Suppressor macrophage treated with lipopolysaccharide for 4 hours (primary cell): ENCODE measurements around the gene SRGAP1.
"Not testable (repeated sequence)": the region's sequence is repeated elsewhere in the genome, so short reads cannot be mapped to it uniquely, and the experiment has no call there.

Experiments used
- DNase-seq: peaks from one replicate; pipeline ENCODE4 v3.0.0-alpha.2; 2020

The SRGAP1 gene

DNA sequence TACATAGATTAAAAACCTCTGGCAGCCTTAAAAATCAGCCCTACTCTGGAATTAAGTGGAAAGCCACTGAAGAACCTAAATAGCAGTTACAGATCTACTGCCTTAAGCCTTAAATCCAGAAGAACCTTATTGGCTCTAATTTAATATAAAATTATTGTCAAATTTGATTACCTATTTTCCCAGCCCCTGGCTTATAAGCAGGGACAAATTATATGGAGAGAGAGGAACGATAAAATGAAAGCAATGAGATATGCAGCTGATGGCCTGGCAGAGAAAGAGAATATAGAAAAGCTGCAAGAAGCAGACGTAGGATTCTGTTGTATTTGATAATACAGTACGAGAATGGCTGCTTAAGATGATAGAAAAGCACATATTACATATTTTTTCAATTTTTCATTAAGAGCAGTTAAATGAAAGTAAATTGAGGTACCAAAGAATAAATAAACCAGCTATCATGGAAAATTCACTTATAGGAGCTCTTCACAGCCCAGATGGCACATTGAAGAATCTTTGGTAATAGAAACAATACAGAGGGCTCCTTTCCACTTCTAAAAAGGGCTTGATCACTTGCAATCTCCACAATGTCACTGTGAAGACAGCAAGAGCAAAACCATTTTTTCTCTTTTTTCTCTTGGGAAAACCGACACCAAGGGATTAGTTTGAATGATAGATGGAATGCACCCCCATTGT, 248.2 kb downstream of the SRGAP1 start:
- no peak for DNase-seq

DNA sequence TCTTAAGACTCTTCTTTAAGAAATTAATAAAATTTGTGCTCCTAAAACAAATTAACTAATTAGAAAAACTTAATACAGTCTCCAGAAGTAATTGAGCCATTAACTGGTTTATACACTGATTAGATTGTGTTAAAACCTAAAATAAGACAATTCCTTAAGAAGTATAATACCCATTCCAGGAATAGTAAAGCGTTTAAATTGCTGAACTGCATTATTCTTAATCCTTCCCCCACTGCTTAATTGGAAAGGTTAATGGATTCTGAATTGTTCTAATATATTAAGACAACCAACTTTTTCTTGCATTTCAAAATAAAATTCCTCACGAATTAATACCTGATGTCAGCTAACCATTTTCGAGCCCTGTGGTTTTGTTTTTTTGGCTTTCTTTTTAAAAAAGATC, 249.2 kb downstream of the SRGAP1 start:
- DNase-seq = no peak

DNA sequence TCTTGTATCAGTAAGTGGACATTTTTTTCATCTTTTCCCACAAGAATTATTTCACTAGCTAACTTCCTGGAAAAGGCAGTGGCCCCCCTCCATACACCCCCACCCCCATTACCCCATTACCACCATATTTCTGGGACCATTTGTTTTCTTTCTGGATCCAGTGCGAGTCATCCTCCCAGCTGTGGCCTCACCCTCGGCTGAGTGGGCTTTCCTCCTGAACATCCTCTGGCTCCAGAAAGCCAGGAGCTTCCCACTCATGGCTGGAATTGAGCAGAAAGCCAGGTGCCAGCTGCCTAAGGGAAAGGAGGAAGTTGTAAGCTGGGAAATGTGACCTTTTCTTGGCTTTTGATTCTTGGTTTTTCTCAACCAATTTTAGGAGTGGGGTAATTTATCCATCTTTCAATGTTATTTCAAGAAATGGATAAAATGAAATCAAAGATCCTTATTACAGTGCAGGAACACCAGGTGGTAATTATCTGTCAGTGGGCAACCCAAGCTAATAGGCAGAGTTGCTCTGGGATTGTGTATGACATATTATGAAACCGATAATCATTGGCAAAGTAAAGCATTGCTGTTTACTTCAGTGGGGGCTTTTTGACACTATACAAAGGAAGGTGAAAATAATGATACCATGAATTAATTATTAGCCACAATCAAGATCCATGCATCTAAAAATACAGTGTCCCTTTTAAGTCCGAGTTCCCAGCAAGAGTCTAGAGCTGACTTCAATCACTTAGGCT, 253.0 kb downstream of the SRGAP1 start:
- no peak for DNase-seq

DNA sequence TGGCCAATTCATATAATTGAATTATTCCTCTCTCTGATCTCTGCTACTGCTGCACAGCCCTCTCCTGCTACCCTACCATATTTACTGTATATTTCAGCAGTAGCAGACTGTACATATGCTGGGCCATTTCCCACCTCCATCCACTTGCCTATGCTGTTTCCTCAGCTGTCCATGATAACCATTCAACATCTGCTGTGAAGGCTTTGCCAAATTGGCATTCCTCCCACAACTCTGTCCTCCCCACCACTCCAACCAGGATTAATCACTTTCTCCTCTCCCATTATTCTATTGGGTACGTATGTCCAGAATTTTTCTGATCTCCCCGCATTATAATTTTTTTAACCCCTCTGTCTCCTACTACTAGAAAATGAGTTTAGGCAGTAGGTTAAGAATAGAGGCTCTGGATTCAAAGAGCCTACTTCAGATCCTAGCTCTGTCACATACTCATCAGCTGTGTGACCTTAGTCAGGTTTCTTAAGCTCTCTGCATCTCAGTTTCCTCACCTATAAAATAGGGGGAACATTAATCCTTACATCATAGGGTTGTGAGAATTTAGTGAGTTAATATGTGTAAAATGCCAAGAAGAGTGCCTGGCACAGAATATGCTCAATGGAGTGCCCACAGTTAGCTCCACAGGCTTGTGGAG, 254.3 kb downstream of the SRGAP1 start:
- no peak for DNase-seq

DNA sequence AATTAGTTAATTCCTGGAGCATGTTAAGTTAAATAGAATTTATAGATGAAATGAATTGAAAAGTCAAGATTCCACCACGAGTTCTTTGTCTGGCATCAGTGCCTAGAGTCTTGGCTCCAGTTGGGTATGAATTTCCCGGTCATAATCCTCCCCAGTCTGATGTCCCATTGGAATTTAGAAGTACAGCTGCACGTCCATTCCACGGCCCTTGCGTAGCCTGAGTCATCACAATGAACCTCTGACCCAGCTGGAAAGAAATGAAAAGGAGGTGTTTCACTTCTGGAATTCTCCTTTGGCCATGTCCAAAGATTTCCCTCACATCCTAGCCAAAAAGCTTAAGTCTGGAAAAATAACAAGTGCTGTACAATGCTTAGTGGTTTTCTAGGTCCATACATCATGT, 254.9 kb downstream of the SRGAP1 start:
- no peak for DNase-seq

DNA sequence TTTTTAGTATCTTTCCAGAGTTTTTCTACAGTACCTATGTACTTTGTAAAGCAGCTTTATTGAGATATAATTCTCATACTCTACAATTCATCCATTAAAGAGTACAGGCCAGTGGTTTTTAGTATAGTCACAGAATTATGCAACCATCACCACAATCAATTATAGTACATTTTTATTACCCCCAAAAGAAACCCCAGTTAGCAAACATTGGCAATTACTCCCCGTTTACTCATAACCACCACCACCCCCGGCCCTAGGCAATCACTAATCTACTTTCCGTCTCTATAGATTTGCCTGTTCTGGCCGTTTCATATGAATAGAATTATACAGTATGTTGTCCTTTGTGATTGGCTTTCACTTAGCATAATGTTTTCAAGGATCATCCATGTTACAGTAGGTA, 257.8 kb downstream of the SRGAP1 start:
- DNase-seq = no peak

DNA sequence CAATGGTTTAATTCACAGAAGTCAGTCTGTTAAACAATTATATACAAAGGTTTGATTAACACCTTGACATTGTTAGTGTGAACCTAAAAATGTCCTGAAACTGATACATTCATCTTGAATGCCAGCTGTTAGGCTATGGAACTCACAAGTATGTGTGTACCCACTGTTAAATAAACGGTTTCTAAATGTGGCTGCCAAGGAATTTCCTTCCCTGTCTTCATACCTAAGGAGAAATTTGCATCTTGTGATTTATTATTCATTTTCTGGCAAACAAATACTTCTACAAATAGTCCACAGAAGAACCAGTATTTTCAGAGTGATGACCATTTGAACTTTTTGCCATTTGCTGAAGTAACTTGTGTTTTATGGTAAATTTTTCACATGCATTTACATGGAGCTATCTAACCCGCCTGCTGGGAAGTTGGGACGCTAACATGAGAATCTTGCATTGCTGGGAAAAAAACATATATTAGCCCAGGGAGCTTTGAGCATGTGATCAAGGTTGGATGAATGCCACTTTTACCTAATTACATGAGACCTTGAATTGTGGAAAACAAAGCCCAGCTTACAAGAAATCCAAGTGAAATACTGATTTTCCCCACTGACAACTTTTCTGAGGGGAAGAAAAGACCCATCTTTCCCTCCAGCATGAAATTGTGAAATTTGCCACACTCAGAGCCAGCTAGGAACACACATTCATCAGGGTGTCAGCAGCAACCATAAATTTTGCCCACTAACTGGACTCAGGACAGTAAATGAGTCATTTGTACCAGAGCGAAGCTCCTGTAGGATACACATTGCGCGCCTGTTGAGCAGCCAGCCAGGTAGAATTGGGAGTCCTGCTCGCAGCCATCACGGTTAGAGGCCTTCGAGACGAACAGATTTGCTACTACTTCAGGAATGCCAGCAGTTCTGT, 259.6 kb downstream of the SRGAP1 start:
- DNase-seq = no peak

DNA sequence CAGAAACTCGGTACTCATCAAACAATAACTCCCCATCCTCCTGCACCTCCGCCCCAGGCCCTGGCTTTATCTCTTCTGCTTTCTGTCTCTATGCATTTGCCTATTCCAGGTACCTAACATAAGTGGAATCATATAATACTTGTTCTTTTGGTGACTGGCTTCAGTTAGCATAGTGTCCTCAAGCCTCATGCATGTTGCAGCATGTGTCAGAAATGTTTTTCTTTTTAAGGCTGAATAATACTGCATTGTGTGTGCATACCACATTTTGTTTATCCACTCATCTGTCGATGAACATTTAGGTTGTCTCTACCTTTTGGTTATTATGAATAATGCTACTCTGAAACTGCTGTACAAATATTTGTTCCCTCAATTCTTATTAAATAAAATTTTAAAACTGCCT, 260.5 kb downstream of the SRGAP1 start:
- DNase-seq = no peak

DNA sequence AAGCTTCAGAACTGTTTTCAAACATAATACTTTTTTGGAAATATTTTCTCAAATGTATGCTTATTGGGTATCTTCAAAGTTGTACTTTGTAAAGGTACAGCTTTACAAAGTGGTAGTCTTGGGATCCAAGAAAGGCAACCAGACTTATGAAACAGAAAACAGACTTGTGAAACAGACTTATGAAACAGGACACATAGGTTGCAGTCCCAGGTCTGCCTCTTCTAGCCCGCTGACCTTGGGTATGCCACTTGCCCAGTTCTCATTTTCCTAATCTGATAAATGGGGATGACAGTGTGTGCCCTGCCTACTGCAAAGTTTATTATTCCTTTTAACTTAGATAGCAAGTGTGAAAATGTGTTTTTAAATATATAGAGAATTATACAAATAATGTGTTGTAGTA, 263.3 kb downstream of the SRGAP1 start:
- DNase-seq = no peak

DNA sequence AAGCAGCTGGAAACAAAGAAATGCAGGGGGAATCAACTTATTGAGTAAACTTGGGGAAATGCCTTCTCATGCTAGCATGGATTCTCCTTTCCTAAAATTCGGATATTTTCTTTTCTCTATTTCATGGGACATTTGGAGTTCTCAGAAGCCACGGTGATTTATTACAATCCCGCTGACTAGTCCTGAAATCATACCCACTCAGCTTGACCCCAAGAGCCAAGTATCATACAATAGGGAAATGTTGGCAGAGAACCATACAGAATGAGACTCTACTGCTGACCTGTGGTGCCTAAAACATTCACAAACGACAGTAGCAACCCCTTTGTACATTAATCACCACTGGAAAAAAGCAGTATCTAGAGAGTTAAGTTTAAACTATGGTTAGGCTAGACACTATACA, 265.2 kb downstream of the SRGAP1 start:
- DNase-seq = no peak

DNA sequence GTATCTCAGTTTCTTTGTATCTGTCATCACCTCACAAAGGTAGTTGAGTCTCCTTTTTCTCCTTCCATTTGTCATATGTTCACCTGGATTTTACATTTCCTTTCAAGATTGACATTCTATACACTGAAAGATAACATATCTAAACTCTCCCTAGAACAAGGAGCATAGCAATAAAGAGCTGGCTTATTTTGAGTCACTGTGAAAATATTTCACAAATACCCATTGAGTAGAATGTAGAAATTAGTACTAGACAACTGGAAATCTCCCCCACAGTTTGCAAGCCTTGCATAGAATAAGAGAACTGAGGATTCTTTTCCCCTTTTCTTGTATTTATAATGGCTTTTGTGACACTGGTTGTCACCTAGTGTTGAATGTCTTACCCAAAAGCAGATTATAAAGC, 266.4 kb downstream of the SRGAP1 start:
- no peak for DNase-seq

DNA sequence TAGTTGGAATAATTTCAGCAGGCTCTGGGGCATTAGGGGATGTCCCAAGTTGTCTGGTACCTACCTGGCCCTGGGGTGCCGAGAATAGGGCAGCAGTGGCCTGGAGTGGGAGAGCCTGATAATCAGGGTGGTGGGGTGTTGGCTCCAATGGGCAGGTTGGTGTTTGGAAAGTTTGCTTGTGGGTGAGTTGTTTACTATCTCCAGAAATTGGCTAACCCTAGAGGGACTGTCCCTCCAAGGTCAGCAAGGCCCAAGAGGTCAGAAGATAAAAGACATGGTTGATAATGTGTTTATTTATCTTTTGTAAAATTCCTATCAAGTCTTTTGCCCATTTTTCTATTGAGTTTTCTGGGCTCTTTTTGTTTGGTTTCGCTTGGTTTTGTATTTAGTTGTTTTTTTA, 272.5 kb downstream of the SRGAP1 start:
- no peak for DNase-seq

DNA sequence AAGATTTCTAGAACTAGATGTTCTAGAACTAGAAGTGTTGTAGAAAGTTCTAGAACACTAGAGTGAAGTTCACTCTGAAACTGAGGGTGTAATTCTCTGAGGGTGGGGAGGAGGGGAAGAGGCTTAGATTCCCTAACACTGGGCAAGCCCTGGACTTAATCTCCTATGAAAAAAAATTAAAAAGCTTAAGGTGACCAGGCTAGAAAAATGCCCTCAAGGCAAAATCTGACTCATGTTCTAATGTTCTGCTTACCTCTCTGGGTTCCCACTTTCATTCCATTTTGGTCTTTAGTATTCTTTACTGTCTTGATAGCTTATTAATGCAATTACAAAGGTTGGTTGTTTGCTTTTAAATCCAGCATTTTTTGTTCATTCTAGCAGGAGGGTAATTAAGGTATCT, 276.1 kb downstream of the SRGAP1 start:
- DNase-seq = no peak

DNA sequence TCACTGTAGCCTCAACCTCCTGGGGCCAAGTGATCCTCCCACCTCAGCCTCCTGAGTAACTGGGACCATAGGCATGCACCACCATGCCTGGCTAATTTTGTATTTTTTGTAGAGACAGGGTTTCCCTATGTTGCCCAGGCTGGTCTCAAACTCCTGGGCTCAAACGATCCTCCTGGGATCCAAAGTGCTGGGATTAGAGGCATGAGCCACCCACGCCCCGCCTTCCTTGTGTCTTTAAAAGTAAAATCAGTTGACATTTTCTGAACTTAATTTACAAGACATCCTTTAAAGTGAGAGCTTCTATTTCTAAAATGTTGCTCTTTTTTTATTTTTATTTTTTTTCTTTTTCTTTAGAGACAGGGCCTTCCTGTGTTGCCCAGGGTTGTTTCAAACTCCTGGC, 276.6 kb downstream of the SRGAP1 start:
- DNase-seq = not testable (repeated sequence)

DNA sequence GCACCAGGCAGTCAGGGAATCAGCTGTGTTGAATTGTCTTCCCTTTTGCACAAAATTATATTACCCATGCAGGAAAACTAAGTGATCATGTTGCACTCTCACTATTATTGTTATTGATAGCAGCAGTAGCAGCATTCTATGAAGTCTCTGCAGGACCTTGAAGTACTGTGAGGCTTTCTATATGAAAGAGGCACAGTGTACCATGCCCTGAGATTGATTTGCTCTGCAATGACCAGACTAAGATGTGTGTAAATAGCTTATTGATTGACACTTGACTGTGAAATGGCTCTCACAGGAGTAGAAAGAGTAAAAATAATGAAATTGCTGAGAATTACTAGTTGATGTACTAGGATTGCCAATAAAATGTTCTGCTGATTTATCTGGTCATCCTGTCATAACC, 277.7 kb downstream of the SRGAP1 start:
- no peak for DNase-seq

DNA sequence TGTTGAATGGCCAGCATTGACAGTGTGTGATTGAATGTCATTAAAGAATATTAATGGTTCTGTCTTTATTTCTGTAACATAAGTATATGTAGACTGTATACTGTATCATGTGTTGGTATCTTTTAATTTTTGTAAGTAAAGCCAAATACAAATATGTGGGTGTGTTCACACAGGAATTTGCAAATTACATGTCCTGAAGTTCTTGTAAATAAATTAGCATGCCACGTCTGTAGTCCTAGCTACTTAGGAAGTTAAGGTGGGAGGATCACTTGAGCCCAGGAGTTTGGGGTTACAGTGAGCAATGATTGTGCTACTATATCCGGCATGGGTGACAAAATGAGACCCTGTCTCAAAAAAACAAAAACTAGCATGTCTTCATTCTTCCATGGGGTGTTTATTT, 278.5 kb downstream of the SRGAP1 start:
- DNase-seq = no peak

DNA sequence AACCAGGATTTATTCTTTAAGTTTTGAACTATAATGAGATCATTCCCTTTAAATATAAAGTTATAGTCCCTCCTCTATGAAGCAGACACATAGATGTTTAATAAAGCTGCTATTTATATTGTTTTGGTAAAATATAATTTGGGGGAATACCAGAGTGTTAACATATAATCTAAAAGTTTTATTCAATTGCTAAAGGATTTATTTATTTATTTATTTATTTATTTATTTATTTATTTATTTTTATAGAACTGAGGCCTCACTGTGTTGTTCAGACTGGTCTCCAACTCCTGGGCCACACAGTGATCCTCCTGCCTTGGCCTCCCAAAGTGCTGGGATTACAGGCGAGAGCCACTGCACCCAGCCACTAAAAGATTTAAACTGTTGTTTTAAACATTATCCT, 278.9 kb downstream of the SRGAP1 start:
- DNase-seq = no peak

DNA sequence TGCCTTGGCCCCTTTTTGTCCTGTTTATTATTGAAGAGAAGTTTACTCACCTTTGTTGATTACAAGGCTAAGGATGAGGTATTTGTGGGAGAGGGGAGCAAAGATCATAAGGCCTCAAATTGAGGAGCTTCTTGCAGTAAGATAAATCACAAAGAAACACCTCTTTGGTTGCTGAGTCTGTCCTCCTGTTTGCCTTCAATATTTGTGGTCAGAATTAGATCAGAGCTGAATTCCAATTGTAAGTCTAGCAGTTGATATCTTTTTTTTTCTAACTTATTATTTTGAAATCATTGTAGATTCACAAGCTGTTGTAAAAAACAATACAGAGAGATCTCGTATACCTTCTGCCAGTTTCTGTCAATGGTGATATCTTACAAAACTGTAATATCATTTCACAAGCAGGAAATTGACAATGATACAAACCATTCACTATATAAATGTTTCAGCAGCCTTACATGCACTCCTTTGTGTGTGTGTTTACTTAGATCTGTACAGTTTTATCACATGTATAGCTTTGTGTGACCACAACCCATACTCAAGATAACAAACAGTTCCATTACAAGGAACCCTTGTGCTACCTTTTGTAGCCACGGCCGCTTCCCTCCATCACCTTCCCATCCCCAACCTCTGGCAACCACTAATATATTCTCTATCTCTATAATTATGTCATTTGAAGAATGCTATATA, 280.2 kb downstream of the SRGAP1 start:
- DNase-seq = no peak

DNA sequence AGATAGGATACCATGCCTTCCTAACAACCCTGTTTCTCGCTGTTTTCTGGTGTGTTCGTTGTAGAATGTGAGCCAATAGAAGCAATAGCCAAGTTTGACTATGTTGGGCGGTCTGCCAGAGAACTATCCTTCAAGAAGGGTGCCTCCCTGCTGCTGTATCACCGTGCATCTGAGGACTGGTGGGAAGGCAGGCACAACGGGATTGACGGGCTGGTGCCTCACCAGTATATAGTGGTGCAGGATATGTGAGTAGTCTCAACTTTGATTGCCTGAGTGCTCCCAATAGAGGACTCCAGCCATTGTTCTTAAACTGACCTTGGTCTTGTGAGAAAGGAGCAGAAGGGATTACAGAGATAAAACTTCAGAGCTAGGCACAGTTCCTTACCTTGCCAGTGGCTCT, 281.4 kb downstream of the SRGAP1 start:
- no peak for DNase-seq

DNA sequence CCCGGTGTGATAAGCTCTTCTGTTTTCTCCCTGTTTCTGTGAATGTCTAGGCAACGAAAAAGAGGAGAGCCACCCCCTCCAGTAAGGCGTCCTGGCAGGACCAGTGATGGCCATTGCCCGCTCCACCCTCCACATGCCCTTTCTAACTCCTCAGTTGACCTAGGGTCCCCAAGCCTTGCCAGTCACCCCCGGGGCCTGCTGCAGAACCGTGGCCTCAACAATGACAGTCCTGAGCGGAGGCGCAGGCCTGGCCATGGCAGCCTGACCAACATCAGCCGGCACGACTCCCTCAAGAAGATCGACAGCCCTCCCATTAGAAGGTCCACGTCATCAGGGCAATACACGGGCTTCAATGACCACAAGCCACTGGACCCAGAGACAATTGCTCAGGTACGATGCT, 283.3 kb downstream of the SRGAP1 start:
- DNase-seq = no peak

DNA sequence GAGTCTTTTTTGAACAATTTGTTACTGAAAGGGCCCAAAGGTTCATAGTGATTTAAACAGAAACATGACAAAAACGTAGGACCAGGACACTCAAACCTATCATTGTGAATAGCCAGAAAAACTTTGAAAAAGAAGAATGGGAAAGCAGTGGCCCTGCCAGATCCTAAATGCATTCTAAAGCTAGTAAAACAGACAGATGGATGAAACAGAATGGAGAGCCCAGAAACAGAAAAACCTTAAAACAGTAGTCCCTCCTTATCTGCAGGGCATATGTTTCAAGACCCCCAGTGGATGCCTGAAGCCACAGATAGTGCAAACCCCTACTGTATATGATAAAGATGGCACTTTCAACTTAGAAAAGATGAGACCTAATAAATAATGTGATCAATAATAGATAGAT, 283.9 kb downstream of the SRGAP1 start:
- no peak for DNase-seq

DNA sequence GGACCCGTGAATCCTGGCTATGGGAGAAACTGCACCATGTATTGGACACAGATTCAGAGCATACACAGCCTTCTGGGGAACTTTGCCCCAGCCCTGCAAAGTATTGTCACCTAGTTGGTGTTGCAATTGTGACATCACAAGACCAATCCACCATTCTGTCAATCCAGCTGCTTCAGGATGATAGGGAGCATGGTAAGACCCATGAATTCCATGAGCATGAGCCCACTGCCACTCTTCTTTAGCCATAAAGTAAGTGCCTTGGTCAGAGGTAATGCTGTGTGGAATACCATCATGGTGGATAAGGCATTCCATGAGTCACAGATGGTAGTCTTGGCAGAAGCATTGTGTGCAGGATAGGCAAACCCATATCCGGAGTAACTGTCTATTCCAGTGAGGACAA, 286.0 kb downstream of the SRGAP1 start:
- not testable (repeated sequence) for DNase-seq

DNA sequence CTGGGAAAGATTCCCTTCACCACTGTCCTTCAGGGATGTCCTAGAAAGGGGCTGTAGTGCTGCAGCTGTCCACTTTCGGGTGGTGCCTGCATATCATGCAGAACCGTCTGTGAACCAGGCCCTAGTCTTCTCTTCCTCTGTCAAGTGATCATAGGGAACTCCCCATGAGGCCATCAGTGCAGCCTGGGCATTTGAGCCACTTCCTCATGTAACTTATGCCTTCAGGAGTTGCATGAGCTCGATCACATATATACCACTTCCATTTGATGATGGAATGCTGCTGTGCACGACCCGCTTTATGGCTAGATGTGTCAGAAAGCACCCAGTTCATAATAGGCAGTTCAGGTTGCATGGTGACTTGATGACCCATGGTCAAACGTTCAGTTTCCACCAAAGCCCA, 287.0 kb downstream of the SRGAP1 start:
- peak; percentile 30 for DNase-seq
